ENCODE data around the gene TNNC1.

Gene TNNC1

GRCh38 chr3:52453496-52454249 lies at the start of gene TNNC1:
Gene TNNC1 (minus strand): TSS chr3:52454041. CDS start chr3:52454015, 26 bp downstream.
- no peak for DNase-seq (ENCODE audit: low spot score)

DNA sequence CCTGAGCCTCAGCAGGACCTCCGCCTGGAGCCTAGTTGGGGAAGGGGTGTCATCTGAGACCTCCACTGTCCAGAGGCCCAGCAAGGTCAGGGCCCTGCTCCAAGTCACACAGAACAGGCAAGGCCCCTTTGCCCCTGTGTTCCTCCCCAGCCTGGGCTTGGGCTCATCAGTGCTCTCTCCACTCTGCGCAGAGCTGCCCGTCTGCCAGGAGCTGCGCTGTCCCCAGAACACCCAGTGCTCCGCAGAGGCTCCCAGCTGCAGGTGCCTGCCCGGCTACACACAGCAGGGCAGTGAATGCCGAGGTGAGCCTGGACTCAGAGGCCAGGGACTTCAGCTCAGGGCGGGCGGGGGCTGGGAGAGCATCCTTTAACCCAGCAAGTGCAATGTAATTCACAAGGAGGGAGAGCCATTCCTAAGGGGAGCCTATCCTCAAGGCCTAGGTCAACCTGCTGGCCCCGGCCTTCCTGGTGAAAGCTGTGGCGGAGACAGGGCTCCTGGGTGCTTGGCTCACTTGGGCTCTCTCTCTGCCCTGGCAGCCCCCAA lies 49.0 kb upstream of the TNNC1 start:
- DNase-seq (ENCODE audit: low spot score) = no peak

GRCh38 chr3:52502001-52502400 lies 48.2 kb upstream of the TNNC1 start:
- no peak for DNase-seq (ENCODE audit: low spot score)

DNA sequence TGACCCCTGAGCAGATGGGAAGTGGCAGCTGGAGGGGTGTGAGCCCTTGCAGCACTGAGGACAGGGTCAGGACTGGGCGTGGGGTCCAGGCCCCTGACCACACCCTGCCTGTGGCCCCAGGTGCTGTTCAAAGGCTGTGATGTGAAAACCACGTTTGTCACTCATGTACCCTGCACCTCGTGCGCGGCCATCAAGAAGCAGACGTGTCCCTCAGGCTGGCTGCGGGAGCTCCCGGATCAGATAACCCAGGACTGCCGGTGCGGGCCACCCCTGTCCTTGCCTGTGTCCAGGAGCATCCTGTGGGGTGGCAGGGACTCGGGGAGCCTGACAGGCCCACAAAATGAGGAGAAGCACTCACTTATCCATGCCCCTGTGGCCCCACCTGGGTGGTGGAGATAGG lies 47.2 kb upstream of the TNNC1 start:
- DNase-seq (ENCODE audit: low spot score) = no peak

DNA sequence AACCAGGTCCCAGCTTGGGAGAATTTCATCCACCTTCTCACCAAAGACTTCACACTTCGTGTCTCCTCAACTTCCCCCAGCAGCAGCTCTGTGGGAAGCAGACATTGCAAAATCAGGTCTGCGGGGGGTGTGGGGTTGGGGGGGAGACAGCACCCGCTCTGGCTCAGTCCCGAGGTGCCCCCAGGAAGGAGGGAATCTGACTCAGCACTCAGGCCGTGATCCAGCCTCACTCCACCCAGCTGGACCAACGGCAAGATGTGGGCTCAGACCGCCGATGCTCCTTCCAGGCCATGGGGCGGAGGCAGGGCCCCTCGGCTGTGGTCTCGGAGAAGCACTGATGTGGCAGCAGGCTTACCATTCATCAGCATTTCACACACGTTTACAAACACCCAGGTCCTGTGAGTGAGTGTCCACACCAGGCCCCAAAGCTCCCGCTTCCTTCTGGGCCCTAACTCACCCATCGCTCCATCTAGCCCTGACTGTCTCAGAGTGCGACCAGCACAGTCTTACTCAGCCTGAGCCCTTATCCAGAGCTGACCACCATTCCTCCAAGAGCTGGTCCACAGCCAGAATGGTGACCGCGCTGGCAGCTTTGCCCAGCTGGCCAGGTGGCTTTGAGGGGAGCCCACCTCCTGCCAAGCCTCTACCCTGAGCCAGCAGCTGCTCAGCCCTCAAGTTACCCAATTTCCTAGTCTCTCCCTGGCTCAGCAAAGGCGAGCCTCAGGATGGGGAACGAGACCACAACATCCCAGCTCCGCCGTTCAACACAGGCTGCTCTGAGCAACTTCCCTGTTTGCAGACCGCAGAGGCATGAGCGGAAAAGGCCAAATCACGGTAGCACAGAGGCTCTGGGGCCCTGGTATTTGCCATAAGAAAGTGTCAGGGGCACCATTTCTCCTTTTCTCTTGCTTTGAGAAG lies 44.6 kb upstream of the TNNC1 start:
- peak; percentile 83 for DNase-seq (ENCODE audit: low spot score)

DNA sequence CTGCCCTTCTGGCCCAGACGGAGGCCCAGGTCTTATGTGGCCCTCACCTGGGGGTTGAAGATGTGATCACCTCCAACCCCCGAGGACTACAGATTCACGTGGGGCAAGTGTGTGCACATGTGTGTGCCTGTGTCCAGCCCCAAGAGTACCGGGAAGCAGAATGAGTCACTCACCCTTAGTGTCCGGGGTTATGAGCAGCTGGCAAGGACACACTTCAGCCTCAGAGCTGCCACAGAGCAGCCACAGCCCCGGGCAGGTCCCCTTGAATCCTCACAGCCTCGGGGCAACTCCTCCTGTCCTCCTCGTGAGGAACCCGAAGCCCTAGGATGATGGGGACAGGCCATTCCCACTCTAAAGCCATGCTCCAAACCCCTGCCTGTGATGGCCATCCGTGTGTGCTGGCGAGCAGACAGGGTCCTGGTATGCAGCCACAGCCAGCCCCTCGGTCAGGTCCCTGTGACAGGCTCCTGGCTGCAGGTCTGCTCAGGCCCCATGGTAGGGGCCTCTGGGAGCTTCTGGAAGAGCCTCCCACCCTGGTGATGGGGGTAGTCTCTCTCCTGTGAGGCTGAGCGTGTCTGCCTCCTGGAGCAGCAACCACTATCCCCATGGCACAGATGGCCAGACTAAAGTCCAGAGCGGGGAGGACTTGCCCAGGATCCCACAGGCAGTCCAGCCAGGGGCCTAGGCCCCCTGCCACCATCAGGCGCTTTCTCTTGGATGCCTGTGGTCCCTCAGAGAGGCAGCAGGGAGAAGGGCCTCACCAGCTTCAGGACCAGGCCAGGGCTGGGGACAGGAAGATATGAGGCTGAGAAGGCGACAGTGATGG lies 42.1 kb upstream of the TNNC1 start:
- DNase-seq (ENCODE audit: low spot score) = no peak

GRCh38 chr3:52494886-52495495 lies 41.1 kb upstream of the TNNC1 start, which contains the start of gene STAB1:
Gene STAB1 (plus strand): TSS chr3:52495338. CDS start chr3:52495414, 76 bp downstream.
- DNase-seq (ENCODE audit: low spot score) = no peak

DNA sequence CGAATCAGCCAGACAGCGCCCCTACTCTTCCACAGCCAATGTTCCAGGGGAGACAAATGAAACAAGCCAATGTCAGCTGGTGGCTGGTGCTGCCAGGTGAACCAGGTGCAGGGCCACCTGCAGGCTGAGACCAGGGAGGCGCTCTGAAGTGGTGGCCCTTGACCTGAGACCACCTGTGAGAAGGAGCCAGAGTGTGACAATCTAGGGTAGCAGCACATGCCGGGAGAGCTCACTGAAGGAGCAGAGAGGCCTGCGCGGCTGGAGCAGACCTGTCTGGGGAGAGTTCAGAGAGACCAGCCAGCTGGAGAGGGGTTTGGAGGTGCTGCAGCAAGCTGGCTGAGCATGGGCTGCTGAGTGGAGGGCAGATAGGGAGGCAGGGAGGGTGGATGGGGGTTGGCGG lies 40.6 kb upstream of the TNNC1 start:
- DNase-seq (ENCODE audit: low spot score) = no peak

GRCh38 chr3:52493232-52494017 lies 39.6 kb upstream of the TNNC1 start:
- no peak for DNase-seq (ENCODE audit: low spot score)

DNA sequence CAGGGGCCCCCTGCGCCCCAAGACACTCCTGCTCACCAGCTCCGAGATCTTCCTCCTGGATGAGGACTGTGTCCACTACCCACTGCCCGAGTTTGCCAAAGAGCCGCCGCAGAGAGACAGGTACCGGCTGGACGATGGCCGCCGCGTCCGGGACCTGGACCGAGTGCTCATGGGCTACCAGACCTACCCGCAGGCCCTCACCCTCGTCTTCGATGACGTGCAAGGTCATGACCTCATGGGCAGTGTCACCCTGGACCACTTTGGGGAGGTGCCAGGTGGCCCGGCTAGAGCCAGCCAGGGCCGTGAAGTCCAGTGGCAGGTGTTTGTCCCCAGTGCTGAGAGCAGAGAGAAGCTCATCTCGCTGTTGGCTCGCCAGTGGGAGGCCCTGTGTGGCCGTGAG lies 38.2 kb upstream of the TNNC1 start:
- DNase-seq (ENCODE audit: low spot score) = no peak

- DNase-seq (ENCODE audit: low spot score) = peak; percentile 56
These were observed 37.2 kb upstream of the TNNC1 start for GRCh38 chr3:52490939-52491526.

- DNase-seq (ENCODE audit: low spot score) = no peak
These were observed 36.4 kb upstream of the TNNC1 start for GRCh38 chr3:52490035-52490938.

GRCh38 chr3:52489453-52489852 lies 35.6 kb upstream of the TNNC1 start:
- no peak for DNase-seq (ENCODE audit: low spot score)

GRCh38 chr3:52488746-52489145 lies 34.9 kb upstream of the TNNC1 start:
- DNase-seq (ENCODE audit: low spot score) = no peak

DNA sequence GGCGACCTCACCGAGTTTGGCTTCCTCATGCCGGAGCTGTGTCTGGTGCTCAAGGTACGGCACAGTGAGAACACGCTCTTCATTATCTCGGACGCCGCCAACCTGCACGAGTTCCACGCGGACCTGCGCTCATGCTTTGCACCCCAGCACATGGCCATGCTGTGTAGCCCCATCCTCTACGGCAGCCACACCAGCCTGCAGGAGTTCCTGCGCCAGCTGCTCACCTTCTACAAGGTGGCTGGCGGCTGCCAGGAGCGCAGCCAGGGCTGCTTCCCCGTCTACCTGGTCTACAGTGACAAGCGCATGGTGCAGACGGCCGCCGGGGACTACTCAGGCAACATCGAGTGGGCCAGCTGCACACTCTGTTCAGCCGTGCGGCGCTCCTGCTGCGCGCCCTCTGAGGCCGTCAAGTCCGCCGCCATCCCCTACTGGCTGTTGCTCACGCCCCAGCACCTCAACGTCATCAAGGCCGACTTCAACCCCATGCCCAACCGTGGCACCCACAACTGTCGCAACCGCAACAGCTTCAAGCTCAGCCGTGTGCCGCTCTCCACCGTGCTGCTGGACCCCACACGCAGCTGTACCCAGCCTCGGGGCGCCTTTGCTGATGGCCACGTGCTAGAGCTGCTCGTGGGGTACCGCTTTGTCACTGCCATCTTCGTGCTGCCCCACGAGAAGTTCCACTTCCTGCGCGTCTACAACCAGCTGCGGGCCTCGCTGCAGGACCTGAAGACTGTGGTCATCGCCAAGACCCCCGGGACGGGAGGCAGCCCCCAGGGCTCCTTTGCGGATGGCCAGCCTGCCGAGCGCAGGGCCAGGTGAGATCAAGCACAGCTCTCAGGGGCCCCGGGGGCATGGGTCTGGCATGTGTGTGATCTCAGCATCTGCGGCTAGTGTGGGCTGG lies 34.2 kb upstream of the TNNC1 start:
- no peak for DNase-seq (ENCODE audit: low spot score)

- DNase-seq (ENCODE audit: low spot score) = no peak
These were observed 33.4 kb upstream of the TNNC1 start for GRCh38 chr3:52487050-52487787.
